Suprapubic skin (tissue), 4 donors: ENCODE data around the gene CNDP1. TPM values are rescaled to one million over a fixed set of nuclear protein-coding genes. Genes with fewer than 3 reads are reported as not detected.

ENCODE experiments used
- DNase-seq, 2 donors: peaks; one replicate each; pipeline ENCODE4 v3.0.0-alpha.2; 2019; ENCODE audit warnings: low spot score in 2 of 2
- H3K27ac ChIP-seq: fragments of 200-600 bp; sonication (generic); one replicate; pipeline ENCODE4 v1.5.1; 2019
- H3K27me3 ChIP-seq: fragments of 200-600 bp; sonication (generic); one replicate; pipeline ENCODE4 v1.5.1; 2019
- H3K36me3 ChIP-seq: fragments of 200-600 bp; sonication (generic); one replicate; pipeline ENCODE4 v1.5.1; 2019
- H3K4me1 ChIP-seq: fragments of 200-600 bp; sonication (generic); one replicate; pipeline ENCODE4 v1.5.1; 2019
- H3K4me3 ChIP-seq: fragments of 200-600 bp; sonication (generic); one replicate; pipeline ENCODE4 v1.5.1; 2019; ENCODE audit warnings: mild to moderate bottlenecking
- H3K9me3 ChIP-seq: fragments of 200-600 bp; sonication (generic); one replicate; pipeline ENCODE4 v1.5.1; 2019
- EP300 ChIP-seq: sonication (generic); formaldehyde crosslinking; IDR thresholded peaks from one replicate; pipeline ENCODE4 v1.6.1; 2017; ENCODE audit warnings: antibody characterized with exemption
- POLR2A ChIP-seq, 2 donors: fragments of 450-650 bp; IDR thresholded peaks; one replicate each; pipeline ENCODE4 v1.6.1; 2017; ENCODE audit warnings: antibody characterized with exemption in 2 of 2, mild to moderate bottlenecking in 2 of 2, moderate library complexity in 2 of 2
- POLR2AphosphoS5 ChIP-seq, 3 donors: sonication (generic); formaldehyde crosslinking; IDR thresholded peaks; one replicate each; pipeline ENCODE4 v1.6.1; 2017; ENCODE audit warnings: antibody characterized with exemption in 3 of 3
- WGBS: methylation state at CpG from one replicate; pipeline ENCODE4 v1.1.5; 2018; 5-methylcytosine and 5-hydroxymethylcytosine counted together
- total RNA-seq, 4 donors: library from RNA; depleted of rRNA; stranded (reverse); fragments of >200 nt; gene quantifications; one replicate each; pipeline ENCODE4 v1.1.0, GENCODE V29; 2016
- TF ChIP-seq, protein P1 (sequence below), 2 donors: fragments of 200-600 bp in 1 of 2; fragments of 450-650 bp in 1 of 2; sonication (generic) in 1 of 2; IDR thresholded peaks; one replicate each; pipeline ENCODE4 v1.5.1; 2016 to 2019; ENCODE audit warnings: antibody characterized with exemption in 2 of 2, mild to moderate bottlenecking in 1 of 2, moderate library complexity in 1 of 2

Gene CNDP1
- 1 to 10 TPM in 1 of 4 donors, under 1 TPM in 2, not detected in 1; 0.21 to 1.1 (median 0.97) TPM for total RNA-seq

- no peak for DNase-seq
- 79% methylated on average over 19 of the region's 21 CpGs for WGBS
- no peak within 1 kb of the TSS for H3K4me3 ChIP-seq
- H3K9me3 ChIP-seq, result no peaks in the 10 kb centered on the region
- no peaks in the 10 kb centered on the region for H3K4me1 ChIP-seq
- TF ChIP-seq POLR2AphosphoS5 (IDR thresholded peaks at IDR 0.05) (no peak), POLR2A (IDR thresholded peaks at IDR 0.05) (no peak), EP300 (no peak)
- TF ChIP-seq, protein P1, sequence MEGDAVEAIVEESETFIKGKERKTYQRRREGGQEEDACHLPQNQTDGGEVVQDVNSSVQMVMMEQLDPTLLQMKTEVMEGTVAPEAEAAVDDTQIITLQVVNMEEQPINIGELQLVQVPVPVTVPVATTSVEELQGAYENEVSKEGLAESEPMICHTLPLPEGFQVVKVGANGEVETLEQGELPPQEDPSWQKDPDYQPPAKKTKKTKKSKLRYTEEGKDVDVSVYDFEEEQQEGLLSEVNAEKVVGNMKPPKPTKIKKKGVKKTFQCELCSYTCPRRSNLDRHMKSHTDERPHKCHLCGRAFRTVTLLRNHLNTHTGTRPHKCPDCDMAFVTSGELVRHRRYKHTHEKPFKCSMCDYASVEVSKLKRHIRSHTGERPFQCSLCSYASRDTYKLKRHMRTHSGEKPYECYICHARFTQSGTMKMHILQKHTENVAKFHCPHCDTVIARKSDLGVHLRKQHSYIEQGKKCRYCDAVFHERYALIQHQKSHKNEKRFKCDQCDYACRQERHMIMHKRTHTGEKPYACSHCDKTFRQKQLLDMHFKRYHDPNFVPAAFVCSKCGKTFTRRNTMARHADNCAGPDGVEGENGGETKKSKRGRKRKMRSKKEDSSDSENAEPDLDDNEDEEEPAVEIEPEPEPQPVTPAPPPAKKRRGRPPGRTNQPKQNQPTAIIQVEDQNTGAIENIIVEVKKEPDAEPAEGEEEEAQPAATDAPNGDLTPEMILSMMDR (IDR thresholded peaks at IDR 0.05), result no peak
- no peaks in the 10 kb centered on the region for H3K27me3 ChIP-seq
- no peak within 1 kb of the TSS for H3K27ac ChIP-seq
- H3K36me3 ChIP-seq, result no peaks in the 10 kb centered on the region
Observed at GRCh38 chr18:74534150-74534969, at the start of gene CNDP1. Gene CNDP1, plus strand, starts transcription at chr18:74534500. Its CDS starts 168 bp downstream, at chr18:74534668.

GRCh38 chr18:74486119-74486849 lies 48.0 kb upstream of the CNDP1 start:
- H3K27me3 ChIP-seq, result no peaks in the 10 kb centered on the region
- no peak overlapping the region for H3K4me3 ChIP-seq
- WGBS, result 74% methylated on average over 12 of the region's 15 CpGs
- no peak for TF ChIP-seq POLR2A (IDR thresholded peaks at IDR 0.05)
- no peak for TF ChIP-seq EP300
- TF ChIP-seq, protein P1 (IDR thresholded peaks at IDR 0.05), result no peak
- no peak for TF ChIP-seq POLR2AphosphoS5 (IDR thresholded peaks at IDR 0.05)
- peaks cover 8% of the 10 kb centered on the region for H3K4me1 ChIP-seq
- H3K27ac ChIP-seq, result no peak overlapping the region
- DNase-seq, result no peak
- no peaks in the 10 kb centered on the region for H3K36me3 ChIP-seq
- no peaks in the 10 kb centered on the region for H3K9me3 ChIP-seq

DNA sequence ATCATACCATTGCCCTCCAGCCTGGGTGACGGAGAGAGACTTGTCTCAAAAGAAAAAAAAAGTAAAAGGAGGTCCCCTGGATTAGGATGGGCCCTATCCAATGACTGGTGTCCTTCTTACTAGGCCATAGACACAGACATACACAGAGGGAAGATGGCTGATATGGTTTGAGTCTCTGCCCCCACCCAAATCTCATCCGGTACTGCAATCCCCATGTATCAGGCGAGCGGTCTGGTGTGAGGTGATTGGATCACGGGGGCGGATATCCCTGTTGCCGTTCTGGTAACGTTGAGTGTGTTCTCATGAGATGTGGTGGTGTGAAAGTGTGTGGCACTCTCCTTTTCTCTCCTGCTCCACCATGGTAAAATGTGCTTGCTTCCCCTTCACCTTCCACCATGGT lies 45.9 kb upstream of the CNDP1 start:
- Histone ChIP-seq H3K9me3 (no peaks in the 10 kb centered on the region), H3K4me3 (no peak overlapping the region), H3K36me3 (no peaks in the 10 kb centered on the region), H3K27ac (no peak overlapping the region), H3K4me1 (peaks cover 8% of the 10 kb centered on the region), H3K27me3 (no peaks in the 10 kb centered on the region)
- DNase-seq, result peak in 1 of 2 donors; percentile 38
- 97% methylated on average over 8 of the region's 8 CpGs for WGBS
- TF ChIP-seq EP300 (no peak), POLR2AphosphoS5 (IDR thresholded peaks at IDR 0.05) (no peak), POLR2A (IDR thresholded peaks at IDR 0.05) (no peak)
- TF ChIP-seq, protein P1 (IDR thresholded peaks at IDR 0.05), result no peak

- DNase-seq, result peak in 1 of 2 donors; percentile 24
- TF ChIP-seq POLR2A (IDR thresholded peaks at IDR 0.05) (no peak), POLR2AphosphoS5 (IDR thresholded peaks at IDR 0.05) (no peak), EP300 (no peak)
- TF ChIP-seq, protein P1 (IDR thresholded peaks at IDR 0.05), result no peak
- 94% methylated on average over 8 of the region's 8 CpGs for WGBS
Observed at GRCh38 chr18:74488864-74489263, 45.4 kb upstream of the CNDP1 start.

DNA sequence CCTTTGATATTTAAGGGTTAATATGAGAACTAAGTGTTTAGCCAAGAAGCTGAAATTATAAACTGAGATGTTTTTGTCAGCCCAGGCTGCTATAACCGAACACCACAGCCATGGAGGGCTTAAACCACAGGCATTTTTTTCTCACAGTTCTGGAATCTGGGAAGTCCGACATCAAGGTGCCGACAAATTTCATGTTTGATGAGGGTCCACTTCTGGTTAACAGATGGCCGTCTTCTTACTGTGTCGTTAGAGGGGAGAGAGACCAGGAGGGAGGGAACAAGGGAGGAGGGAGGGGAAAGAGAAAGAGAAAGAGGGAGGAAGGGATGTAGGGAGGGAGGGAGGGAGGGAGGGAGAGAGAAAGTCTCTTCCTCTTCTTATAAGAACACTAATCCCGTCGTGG lies 44.6 kb upstream of the CNDP1 start:
- TF ChIP-seq, protein P1 (IDR thresholded peaks at IDR 0.05), result no peak
- TF ChIP-seq POLR2AphosphoS5 (IDR thresholded peaks at IDR 0.05) (no peak), POLR2A (IDR thresholded peaks at IDR 0.05) (no peak), EP300 (no peak)
- DNase-seq, result no peak
- no peak overlapping the region for H3K4me3 ChIP-seq
- H3K27me3 ChIP-seq, result no peaks in the 10 kb centered on the region
- H3K9me3 ChIP-seq, result no peaks in the 10 kb centered on the region
- H3K27ac ChIP-seq, result no peak overlapping the region
- H3K36me3 ChIP-seq, result no peaks in the 10 kb centered on the region
- 47% methylated on average over 7 of the region's 7 CpGs for WGBS
- H3K4me1 ChIP-seq, result peaks cover 4% of the 10 kb centered on the region

More at GRCh38 chr18:74488864-74489263, 45.4 kb upstream of the CNDP1 start:
- no peaks in the 10 kb centered on the region for H3K27me3 ChIP-seq
- H3K4me1 ChIP-seq, result peaks cover 8% of the 10 kb centered on the region
- H3K4me3 ChIP-seq, result no peak overlapping the region
- H3K36me3 ChIP-seq, result no peaks in the 10 kb centered on the region
- H3K27ac ChIP-seq, result no peak overlapping the region
- H3K9me3 ChIP-seq, result no peaks in the 10 kb centered on the region
